Activated T-helper 9 cell treated with anti-CD3 and anti-CD28 coated beads, Interleukin-2, amount 50 U/mL, for 16 hours (primary cell): Measurements from ENCODE around the gene PIR.
A peak's percentile ranks its signal among the peaks of the same experiment; 100 is the strongest.

Experiments used
- DNase-seq: peaks from one replicate; pipeline ENCODE4 v3.0.0-alpha.2; 2020; ENCODE audit warnings: low read depth

The PIR gene

DNA sequence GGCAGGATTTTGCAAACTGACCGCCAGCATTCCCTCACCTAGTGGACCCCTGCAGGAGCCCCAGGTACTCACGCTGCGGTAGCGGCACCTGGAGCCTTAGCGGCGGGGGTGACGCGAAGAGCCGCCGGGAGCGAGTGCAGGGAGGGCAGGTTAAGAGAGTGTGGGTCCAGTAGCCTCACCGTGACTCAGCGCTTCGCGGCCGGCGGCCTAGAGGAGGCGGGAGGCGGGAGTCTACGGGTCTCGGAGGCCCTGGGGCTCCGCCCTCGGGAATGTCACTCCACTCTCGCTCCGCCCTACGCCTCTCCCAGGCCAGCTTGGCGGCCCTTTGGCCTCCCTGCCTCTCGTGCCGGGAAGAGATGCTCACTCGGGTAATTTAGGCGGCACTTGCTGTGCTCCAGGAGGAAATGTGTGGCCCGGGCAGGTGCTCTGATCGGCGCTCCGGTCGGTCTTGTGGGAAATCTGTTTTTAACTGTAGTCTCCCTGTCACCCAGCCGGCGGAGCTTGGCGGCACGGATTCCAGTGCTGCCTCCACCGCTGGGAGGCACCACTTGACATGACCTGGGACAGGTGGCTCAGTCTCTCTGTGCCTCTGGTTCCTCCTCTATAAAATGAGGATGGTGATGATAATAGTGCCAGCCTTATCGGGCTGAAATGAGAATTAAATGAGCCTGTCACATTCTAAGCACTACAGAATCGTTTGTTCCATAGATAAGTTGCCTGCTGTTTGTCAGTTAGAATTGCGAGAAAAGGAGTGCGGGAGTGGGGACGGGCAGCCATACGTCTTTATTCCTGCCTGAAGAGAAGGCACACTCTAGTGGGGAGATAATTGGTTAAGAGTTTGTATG, at the start of gene PIR:
Gene PIR (minus strand): TSS at position 216 of the 845 bp plus-strand sequence. CDS start 2,076 bp downstream, outside the sequence.
- DNase-seq: peak; percentile 40

DNA sequence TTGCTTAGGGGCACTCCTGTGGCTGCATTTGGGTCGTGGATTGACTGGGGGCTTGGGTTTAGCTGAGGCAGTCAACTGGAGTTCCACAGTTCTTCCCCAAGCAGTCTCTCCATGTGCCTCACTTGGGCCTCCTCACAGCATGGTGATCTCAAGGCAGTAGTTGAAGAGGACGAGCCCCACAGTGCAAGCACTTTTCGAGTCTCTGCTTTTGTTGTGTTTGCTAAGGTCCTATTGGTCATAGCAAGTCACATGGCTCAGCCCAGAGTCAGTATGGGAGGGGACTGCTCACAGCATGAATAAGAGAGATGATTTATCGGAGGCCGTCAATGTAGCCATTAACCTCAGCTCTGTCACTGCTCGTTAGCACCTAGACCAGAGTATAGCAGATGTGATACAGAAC, 37.2 kb upstream of the PIR start:
- no peak for DNase-seq

DNA sequence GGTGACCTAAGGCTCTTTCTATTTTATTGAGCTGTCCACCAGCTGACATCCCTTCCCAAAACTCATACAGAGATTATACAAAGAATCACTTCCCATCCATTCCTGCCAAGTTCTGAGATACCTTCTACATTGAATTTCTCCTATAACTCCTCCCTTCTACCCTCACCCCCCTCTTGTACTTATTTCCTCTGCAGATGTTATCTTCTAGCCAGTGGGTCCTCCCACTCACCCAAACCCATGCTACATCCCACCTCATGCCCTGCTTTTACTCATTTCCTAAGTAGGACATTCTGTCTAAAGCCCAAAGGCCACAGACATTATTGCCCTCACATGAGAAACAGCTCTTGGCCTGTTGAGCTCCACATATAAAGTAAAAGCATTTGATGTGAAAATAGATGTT, 36.0 kb upstream of the PIR start:
- no peak for DNase-seq

DNA sequence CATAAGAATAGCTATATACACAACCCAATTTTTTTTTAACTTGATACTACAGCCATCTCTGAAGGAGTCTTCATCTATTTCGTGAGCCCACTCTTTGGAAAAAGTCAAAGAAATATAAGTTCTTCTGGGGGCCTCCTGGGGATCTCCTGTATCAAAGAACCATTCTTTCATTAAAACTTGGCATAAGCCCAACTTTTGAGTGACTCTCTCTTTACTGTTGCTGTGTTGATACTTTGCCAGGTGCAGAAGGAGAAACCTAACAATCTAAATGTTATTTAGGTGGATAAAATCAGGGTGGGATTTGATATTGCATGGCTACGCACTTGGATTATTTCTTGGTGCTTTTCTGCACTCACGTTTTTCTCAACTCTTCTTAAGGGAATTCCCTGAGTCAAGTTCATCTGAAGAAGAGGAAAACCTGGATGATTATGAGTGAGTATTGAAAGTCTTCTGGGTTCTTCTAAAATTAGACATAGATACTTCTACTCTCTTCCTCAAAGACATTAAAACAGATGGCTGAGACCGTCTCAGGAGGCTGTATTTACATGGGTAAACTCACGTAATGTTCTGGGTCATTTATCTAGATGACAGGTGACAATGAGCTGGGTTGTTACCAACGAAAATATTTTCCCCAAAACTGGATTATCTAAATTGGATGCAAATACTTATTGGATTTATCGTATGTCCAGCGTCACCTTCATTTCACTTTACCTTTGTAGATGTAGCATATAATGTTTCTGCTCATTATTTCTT, 32.7 kb upstream of the PIR start:
- DNase-seq: no peak

DNA sequence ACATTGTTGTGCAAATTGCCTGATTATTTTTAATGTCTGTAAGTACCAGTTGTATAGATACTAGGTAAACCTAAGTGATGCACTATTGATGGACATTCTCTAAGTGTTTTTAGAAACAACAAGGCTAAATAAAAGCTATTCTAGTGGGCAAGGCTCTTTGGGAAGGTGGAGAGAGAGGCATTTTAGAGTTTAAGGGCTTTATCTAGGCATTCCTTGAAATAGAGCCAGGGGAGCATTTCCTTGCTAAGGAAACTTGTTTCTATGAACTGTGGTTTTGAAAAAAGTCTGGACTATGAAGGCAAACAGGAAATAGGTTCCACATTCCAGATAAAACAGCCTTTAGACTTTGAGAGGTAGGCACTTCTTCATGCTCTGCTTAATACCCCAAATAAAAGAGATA, 31.3 kb upstream of the PIR start:
- no peak for DNase-seq

DNA sequence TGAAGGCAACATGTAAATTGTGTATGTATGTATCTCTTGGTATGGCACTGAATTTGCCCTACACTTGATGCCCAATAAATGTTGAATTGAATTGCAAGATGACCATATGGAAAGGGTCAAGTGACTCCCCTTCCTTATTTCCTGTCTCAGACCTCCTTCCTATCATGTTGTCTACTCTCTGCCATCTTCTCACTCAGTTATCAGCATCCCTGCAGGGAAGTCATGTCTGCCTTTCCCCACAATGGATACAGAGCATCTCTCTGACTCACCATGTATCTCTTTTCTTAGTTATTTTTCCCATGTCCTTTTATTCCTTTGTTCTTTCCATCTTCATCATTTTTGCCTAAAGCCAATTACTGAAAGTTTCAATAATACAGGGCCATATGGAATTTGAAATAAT, 30.0 kb upstream of the PIR start:
- DNase-seq: no peak

DNA sequence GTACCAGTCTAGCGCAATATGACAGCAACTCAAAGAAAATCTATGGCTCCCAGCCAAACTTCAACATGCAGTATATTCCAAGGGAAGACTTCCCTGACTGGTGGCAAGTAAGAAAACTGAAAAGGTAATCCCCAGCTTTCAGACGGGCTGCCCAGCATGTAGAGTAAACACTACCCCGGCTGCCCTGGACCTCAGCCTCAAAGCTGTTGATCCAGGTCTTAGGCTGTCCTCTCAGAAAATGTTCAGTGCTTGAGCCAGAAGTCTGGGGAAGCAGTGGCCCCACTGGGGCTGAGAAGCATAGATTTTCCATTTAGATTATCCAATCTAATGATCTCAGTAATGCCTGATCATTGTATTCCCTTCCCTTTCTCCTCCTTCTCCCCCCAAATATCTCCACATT, 29.3 kb upstream of the PIR start:
- DNase-seq: no peak

DNA sequence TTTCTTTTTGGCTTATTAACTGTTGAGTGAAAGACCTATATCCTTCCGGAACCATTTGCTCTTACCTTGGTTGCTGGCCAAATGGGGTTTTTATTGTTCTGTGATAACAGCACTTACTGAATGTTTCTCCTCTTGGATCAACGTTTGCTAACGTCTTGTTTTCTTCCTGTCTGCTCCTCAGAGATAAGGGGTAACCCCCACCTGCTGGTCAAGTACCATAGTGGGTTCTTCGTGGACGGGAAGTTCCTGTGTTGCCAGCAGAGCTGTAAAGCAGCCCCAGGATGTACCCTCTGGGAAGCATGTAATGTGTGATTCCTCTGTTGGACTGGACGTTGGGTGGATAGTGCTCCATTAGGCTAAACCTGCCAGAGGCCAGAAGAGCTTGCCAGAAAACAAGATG, 22.8 kb upstream of the PIR start:
- no peak for DNase-seq

DNA sequence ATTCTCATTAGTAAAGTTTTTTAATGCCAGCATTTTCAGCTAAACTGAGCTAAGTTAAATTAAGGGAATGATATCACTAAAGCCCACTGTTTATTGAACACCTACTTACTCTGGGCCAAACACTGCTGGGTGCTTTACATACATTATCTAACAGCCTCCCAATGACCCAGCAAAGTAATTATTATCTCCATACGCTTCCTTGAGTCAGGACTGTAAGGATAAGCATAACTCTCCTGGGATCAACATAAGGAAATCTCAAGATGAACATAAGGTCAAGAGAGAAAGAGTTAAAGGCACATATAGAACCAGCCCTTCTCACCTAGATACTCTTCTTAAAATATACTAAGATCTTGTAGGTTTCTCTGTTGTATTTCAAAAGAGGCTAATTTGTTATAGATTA, 21.1 kb upstream of the PIR start:
- DNase-seq: no peak

DNA sequence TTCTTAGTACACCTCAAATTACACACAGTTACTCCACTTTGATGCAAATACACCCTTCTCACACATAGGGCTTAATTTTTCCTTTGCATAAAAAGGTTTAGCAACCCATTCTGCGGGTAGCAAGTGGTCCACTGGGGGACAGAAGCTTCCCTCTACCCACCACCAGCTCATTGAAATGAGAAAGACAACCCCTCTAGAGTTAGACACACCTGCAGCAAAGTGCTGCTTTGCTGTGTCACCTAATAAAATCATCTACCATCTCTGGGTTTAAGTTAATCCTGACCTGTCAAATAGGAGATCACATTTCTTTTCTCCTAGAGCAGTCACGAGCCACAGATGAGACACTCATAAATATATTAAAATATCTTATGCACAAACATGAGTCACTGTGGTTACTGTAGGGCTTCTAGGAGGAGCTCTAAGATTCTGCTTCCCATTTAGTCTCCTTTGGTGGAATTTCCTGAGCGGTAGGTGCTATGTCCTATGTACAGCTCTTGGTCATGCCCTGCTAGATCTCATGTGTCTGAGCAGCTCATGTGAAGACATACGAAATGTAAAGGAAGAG, 19.4 kb upstream of the PIR start:
- no peak for DNase-seq

DNA sequence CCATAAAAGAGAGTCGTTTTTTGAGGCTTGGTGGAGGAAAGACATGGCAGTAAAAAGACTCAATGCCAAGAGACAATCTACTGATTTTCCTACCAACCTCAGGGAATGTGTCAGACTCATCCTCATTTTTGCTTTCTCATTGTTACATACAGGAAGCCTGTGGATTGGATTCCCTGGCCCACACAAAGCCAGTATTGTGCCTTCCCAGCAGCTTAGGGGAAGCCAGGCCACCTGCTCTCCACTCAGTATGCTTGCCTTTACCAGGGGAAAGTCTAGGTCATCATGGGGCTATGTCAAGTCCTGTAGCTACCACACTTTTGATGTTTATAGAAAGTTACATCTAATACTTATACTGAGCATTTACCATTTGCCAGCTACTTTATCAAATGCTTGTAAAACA, 18.4 kb upstream of the PIR start:
- no peak for DNase-seq

DNA sequence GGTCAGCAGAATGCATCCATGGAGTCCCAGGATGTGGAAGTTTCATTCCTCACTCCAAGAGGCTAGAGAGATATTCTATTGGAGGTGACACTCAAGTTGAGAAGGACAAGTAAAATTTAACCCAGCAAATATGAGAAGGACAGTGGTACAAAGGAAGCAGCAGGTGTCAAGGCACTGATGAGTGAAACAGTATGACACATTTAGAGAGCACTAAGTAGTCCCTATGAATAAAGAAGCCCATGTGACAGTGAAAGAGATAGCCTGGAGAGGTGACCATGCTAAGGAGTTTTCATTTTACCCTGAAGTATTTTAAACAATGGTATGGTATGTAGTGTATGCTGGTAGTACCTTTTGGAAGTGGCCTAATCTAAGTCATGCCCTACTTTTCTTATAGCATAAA, 16.7 kb upstream of the PIR start:
- DNase-seq: no peak

DNA sequence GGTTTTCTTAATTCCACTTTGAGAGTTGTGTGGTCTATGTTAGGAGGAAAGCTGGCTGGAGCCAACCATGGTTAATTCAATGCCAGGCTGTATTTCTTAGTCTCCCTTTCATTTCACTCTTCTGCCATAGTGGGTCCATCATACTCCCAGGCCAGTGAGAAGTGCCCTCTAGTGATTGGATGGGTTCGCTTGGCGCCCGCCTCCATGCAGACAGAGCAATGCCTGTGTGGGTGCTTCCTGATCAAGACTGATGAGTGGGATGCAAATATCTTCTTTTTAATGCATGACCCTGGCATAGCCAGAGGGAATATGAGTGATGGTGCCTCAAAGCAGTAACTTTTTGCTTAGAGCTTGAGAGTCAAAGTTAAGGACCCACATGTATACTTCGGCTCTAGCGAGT, 13.9 kb upstream of the PIR start:
- DNase-seq: no peak

DNA sequence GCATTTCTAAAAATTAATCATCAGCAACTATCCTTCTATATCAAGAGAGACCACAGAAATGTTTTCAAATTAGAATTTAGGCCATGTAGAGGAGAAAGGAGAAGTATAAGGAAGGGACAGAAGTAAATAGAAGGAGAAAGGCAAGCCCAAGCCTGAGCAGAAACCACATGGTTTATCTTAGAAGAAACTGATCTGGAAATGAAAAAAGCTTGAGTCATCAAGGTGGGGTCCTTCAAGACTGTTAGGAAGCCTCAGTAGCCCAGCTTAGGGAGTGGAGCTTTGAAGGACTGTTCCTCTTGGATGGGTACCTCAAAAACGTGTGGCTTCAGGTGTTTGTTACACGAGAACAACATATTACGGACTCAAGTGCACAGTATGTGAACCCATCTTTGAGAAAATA, 12.0 kb upstream of the PIR start:
- no peak for DNase-seq

DNA sequence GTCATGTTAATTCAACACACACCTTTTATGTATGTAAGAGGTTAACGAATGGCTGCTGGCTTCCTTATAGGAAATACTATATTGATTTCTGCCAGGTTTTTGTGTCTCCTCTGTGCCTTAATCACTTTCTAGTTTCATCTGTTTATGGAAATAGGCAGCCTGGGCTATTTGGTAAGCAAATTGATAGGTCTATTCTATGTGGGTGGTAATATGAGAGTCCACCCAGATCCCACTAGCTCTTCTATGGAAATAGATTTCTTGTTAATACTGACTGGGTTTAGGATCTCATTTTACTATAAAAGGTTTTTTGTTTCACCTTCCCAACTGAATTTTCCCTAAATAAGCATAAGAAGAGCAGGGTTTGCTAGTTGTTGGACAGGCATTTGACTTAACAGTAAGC, 11.5 kb upstream of the PIR start:
- DNase-seq: no peak

DNA sequence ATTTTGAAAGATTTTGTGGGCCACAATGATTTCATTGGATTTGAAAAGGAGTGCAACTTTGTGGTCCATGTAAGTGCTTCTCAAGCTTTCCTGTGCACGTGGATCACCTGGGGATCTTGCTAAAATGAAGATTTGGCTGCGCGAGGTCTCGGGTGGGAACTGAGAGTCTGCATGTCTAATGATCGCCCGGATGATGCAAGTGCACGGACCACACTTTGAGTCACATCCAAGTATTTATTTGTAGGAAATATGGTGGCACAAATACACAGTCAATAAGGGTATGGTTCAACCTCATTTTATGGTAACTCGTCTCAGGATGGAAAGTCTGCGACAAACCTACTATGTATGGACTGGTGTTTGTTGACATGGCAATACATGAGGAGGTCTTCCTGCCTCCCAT, 8.4 kb upstream of the PIR start:
- no peak for DNase-seq

DNA sequence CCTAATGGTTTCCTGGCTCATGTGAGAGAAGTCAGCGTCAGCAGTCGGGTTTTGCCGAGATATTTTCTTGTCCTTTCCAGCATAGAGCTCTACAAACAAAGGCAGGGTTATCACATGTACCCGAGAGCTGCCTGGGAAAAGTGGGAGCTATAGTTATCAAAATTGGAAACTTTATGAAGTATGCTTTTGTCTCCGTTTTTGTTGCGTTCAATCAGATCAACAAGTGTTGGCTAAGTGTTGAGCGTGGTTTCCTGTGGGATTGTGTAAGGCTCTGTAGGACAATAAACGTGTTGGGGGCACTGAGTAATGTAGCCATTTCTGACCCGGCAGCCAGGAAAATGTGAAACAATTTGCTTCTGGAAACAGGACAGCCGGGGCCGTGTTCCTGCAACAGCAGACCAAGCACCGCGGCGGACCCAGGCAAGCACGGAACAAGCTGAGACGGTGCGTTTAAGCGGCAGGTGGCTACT, 7.4 kb upstream of the PIR start, which contains the start of gene BMX:
Gene BMX (plus strand): TSS at position 311 of the 470 bp plus-strand sequence. CDS start 7,547 bp downstream, outside the sequence.
- no peak for DNase-seq

DNA sequence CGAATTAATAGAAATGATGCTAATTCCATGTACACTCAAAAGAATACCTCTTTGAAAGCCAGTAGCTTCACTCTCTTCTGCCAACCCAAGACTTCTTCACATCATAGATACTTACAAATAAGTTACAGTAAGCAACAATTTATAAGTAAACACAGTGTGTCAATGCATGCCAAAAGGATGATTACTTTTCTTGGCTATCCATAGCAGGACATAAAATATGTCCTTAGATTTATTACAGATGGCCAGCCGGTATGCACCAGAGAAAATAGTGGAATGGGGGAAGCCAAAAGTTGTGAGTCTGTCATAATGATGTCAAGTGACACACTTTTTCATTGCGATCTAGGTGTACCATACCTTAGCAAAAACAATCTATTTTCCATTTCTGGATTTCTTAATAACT, 6.8 kb upstream of the PIR start:
- no peak for DNase-seq

DNA sequence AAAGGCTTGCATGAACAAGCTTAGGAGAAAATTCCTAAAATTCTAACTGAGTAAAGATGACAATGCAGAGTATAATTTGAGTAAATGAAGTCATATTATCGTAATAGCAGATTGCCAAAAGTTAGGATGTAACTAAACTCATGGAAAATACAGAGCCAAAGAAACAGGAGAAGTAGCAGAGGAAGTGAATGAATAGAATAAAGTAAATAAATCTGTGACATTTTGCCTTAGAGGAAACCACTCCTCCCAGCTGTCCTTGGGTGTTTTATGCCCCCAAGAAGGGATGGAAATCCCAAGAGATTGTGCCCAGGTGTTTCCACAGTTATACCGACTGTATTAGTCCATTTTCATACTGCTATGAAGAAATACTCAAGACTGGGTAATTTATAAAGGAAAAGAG, 5.6 kb upstream of the PIR start:
- DNase-seq: no peak

DNA sequence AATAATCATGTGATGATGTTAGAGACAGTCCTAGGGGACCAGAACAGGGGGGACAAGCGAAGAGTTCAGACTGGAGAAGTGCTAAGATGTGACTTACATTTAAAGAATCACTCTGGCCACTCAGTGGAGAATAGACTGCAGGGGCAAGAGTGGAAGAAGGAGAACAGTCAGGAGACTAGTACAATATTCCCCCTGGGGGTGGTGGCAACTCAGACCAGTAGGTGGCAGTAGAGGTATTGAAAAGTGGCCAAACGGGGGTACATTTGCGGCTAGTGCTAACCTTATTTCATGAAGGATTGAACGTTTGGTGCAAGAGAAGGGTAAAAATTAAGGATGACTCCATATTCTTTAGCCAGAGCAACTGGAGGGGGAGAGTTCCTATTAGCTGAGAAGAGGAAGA, 4.7 kb upstream of the PIR start:
- DNase-seq: peak; percentile 5

DNA sequence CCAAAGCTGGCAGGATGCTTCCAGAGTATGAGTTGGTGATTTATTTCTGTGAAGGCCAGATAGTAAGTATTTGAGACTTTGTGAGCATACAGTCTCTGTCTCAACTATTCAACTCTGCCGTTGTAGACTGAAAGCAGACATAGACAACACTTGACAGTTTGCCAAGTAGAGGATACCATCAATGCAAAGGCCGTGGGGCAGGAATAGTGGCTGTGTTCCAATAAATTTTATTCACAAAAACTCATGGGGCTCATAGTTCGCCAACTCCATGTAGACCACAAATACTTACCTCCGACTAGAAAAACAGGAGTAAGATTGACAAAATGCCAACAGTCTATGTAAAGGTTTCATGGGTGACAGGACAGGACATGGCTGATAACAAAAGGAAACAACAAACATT, 3.7 kb upstream of the PIR start:
- DNase-seq: no peak

DNA sequence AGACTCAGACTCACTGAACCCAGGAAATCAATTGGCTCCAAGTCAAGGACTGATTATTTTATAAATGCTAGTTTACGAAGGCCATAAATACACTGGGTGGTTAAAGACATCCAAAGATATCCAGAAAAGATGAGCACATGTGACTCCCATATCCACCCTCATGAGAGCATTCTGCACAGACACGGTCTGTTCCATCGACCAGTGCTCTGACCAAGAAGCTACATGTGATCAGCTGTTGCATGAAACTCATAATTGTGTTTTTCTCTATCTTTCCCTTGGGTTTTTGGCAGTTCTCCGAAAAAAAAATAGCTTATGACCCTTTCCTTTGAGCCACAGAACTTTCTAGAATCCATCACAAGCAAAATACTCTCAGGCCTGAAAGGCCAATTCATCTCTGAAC, 2.7 kb upstream of the PIR start:
- DNase-seq: no peak

DNA sequence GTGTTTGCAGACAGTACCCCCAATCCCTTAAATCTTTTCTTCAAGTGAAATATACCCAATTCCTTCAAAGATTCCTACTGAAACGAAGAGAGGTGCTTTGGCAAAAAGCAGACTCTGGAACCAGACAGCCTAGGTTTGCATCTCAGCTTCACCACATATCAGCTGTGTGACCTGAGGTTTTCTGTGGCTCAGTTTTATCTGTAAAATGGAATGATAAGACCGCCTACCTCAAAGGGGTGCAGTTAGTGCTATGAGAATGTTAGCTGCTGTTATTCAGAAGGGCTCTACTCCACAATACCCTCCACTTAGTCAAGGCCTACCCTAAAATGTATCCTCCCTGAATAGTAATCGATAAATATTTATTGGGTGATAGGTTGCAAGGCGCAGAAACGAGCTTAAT, 664 bp downstream of the PIR start:
- DNase-seq: no peak
